Vagina (tissue), 2 donors: ENCODE measurements around the gene C1QTNF6. TPM values are rescaled to one million over a fixed set of nuclear protein-coding genes. Genes with fewer than 3 reads are reported as not detected.
"Not testable (repeated sequence)": the region's sequence is repeated elsewhere in the genome, so short reads cannot be mapped to it uniquely, and the experiment has no call there.

ENCODE experiments used
- DNase-seq, 2 donors: peaks; one replicate each; pipeline ENCODE4 v3.0.0-alpha.2; 2017; ENCODE audit errors: extremely low spot score in 2 of 2
- H3K27ac ChIP-seq: fragments of 200-600 bp; sonication (generic); one replicate; pipeline ENCODE4 v1.5.1; 2019
- H3K27me3 ChIP-seq: fragments of 200-600 bp; sonication (generic); one replicate; pipeline ENCODE4 v1.5.1; 2019
- H3K36me3 ChIP-seq, 2 donors: fragments of 200-600 bp; sonication (generic); one replicate each; pipeline ENCODE4 v1.5.1; 2017 to 2019
- H3K4me1 ChIP-seq: fragments of 200-600 bp; sonication (generic); one replicate; pipeline ENCODE4 v1.5.1; 2019
- H3K4me3 ChIP-seq, 2 donors: fragments of 200-600 bp; sonication (generic); 1 replicate in 1 of 2; 2 replicates in 1 of 2; pipeline ENCODE4 v1.5.1; 2016 to 2019
- H3K9me3 ChIP-seq: fragments of 200-600 bp; sonication (generic); one replicate; pipeline ENCODE4 v1.5.1; 2019
- POLR2A ChIP-seq, 2 donors: fragments of 450-650 bp; IDR thresholded peaks; one replicate each; pipeline ENCODE4 v1.6.1; 2017; ENCODE audit warnings: antibody characterized with exemption in 2 of 2, mild to moderate bottlenecking in 2 of 2, moderate library complexity in 2 of 2
- POLR2AphosphoS5 ChIP-seq, 2 donors: sonication (generic); formaldehyde crosslinking; IDR thresholded peaks; one replicate each; pipeline ENCODE4 v1.9.0; 2017; ENCODE audit warnings: antibody characterized with exemption in 2 of 2, mild to moderate bottlenecking in 2 of 2, low read depth in 1 of 2; ENCODE audit not compliant: insufficient read depth in 1 of 2
- intact Hi-C: fragments of 100-400 bp; cut with DNase I; formaldehyde crosslinking; loops from one replicate; pipeline ENCODE4 v1.15.1; 2023
- total RNA-seq: library from RNA; depleted of rRNA; stranded (reverse); fragments of >200 nt; gene quantifications from one replicate; pipeline ENCODE4 v1.2.3, GENCODE V29; 2016
- TF ChIP-seq, protein P1 (sequence below), 3 experiments: fragments of 450-650 bp in 2 of 3; fragments of 200-600 bp in 1 of 3; sonication (generic) in 1 of 3; IDR thresholded peaks; one replicate each; pipeline ENCODE4 v1.5.1; 2017 to 2019; ENCODE audit warnings: antibody characterized with exemption in 3 of 3, mild to moderate bottlenecking in 2 of 3, moderate library complexity in 2 of 3

C1QTNF6 gene
- total RNA-seq, 1 donor from 2014 or later, result 4.9 TPM

DNA sequence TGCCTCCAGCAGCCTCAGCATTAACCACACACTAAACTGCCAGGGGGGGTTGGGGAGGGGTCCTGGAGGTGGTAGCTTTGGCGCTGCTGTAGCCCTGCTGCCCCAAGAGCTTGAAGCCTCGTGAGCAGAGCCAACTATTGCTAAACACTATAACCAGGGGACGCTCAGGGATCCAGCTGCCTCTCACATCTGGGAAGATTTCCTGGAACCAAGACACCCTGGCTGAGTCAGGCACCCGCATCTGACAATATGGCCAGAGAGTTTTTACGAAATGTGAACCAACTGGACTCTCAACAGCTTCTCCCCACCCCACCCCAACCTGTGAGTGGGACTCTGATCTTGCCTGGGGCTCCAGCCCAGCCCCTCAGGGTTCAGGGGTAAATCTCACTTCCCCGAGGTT is 14.3 kb downstream of the C1QTNF6 start:
- Histone ChIP-seq H3K36me3 (no peaks in the 10 kb centered on the region), H3K27me3 (no peaks in the 10 kb centered on the region), H3K4me1 (peaks cover 33% of the 10 kb centered on the region), H3K27ac (no peak overlapping the region), H3K4me3 (no peak overlapping the region), H3K9me3 (no peaks in the 10 kb centered on the region)
- no peak for DNase-seq
- TF ChIP-seq POLR2AphosphoS5 (IDR thresholded peaks at IDR 0.05; ENCODE audit: insufficient read depth in 1 of 2, low read depth in 1 of 2), result peak in 1 of 2 donors; percentile 41
- TF ChIP-seq, protein P1, sequence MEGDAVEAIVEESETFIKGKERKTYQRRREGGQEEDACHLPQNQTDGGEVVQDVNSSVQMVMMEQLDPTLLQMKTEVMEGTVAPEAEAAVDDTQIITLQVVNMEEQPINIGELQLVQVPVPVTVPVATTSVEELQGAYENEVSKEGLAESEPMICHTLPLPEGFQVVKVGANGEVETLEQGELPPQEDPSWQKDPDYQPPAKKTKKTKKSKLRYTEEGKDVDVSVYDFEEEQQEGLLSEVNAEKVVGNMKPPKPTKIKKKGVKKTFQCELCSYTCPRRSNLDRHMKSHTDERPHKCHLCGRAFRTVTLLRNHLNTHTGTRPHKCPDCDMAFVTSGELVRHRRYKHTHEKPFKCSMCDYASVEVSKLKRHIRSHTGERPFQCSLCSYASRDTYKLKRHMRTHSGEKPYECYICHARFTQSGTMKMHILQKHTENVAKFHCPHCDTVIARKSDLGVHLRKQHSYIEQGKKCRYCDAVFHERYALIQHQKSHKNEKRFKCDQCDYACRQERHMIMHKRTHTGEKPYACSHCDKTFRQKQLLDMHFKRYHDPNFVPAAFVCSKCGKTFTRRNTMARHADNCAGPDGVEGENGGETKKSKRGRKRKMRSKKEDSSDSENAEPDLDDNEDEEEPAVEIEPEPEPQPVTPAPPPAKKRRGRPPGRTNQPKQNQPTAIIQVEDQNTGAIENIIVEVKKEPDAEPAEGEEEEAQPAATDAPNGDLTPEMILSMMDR (IDR thresholded peaks at IDR 0.05), result no peak
- intact Hi-C loops, result no loop called here

DNA sequence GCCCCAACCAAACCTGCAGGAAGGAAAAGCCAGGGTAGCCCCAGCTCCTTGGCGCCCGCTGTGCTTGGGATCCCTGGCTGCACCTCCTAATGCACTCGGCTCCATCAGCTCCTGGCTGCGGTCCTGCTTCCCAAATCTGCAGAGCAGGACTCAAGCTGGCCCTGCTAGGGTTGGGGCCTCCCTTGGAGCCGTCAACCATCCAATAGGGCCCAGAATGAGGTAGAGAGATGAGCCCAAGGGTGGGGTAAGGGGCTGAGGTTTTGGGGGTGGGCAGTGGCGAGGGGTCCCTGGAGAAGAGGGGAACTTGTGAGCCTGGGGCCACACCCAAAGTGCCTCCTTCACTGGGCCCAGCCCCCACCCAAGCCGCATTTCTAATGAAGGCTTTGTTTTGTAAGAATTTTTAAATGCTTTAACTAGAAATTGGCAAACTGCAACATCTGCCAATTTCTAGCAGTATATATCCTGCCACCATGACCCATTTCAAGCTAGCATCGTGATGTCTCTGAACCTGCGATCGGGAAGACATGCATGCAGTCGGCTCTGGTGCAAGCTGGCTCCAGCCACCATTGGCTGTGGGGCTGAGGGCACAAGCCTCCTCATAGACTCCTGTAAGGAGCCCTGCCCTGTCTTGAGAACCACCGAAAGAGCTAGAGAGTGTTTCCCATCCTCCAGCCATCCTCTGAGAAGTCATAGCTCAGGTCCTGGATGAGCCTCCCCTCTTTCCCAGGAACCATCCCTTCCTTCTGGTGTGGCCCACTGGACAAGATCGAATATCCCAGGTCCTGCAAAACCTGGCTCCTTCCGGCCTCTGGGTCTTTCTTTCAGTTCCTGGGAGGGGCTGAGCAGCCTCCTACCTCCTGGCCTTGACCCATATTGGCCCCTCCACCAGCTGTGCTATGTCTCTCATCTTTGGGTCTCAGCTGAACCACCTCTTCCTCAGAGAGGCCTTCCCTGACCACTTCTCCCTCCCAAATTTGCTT is 15.5 kb downstream of the C1QTNF6 start:
- no peaks in the 10 kb centered on the region for H3K27me3 ChIP-seq
- intact Hi-C loops, result no loop called here
- H3K4me1 ChIP-seq, result peaks cover 28% of the 10 kb centered on the region
- H3K27ac ChIP-seq, result no peak overlapping the region
- no peaks in the 10 kb centered on the region for H3K9me3 ChIP-seq
- no peaks in the 10 kb centered on the region for H3K36me3 ChIP-seq
- DNase-seq, result no peak
- H3K4me3 ChIP-seq, result no peak overlapping the region
- TF ChIP-seq, protein P1 (IDR thresholded peaks at IDR 0.05), result no peak
- TF ChIP-seq POLR2AphosphoS5 (IDR thresholded peaks at IDR 0.05; ENCODE audit: insufficient read depth in 1 of 2, low read depth in 1 of 2) (no peak), POLR2A (IDR thresholded peaks at IDR 0.05) (no peak)

DNA sequence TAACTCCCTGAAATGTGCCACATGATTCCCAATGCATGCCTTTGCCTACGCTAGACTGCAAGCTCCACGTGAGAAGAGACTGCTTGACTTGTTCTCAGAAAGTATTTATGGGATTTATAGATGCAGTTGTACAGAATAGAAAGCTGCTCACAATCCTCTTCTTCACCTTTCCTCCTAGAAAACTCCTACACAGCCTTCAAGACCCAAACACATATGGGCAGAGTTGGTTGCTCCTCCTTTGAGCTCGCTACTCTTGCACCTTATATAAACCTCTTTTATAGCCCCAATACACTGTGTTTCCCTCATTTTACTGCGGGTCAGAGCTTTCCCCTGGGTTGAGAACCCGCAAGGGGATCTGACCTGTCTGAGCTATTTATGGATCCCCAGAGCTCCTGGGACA is 16.4 kb downstream of the C1QTNF6 start:
- H3K27ac ChIP-seq, result no peak overlapping the region
- H3K27me3 ChIP-seq, result no peaks in the 10 kb centered on the region
- H3K4me1 ChIP-seq, result peaks cover 26% of the 10 kb centered on the region
- H3K9me3 ChIP-seq, result no peaks in the 10 kb centered on the region
- no peak for DNase-seq
- intact Hi-C loops, result no loop called here
- H3K36me3 ChIP-seq, result no peaks in the 10 kb centered on the region
- TF ChIP-seq, protein P1 (IDR thresholded peaks at IDR 0.05), result no peak
- TF ChIP-seq POLR2AphosphoS5 (IDR thresholded peaks at IDR 0.05; ENCODE audit: insufficient read depth in 1 of 2, low read depth in 1 of 2) (no peak), POLR2A (IDR thresholded peaks at IDR 0.05) (no peak)
- no peak overlapping the region for H3K4me3 ChIP-seq

DNA sequence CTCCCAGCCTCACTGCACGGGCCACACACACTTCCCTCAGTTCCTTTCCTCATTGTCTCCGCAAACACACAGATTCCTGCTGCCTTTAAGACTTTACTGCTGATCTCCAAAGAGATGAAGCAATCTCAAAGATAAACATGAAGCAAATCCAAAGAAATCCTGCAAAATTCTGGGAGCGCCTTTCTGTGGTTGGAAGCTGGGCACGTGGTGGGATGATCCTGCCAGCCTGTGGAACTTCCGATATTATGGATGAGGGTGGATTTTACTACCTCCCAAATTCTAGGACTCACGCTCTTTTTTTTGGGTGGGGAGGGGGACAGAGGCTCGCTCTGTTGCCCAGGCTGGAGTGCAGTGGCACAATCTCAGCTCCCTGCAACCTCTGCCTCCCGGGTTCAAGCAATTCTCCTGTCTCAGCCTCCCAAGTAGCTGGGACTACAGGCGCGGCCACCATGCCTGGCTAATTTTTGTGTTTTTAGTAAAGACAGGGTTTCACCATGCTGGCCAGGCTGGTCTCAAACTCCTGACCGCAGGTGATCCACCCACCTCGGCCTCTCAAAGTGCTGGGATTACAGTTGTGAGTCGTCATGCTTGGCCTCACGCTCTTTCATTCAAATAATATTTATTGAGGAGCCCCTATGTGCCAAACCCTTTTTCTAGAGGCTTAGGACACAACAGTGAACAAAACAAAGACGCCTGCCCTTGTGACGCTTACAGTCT is 17.2 kb downstream of the C1QTNF6 start:
- intact Hi-C loops, H3K4me3 ChIP-seq, H3K27me3 ChIP-seq, H3K9me3 ChIP-seq, DNase-seq, H3K36me3 ChIP-seq: not testable (repeated sequence)
- Histone ChIP-seq H3K27ac (peak overlapping the region; percentile 64), H3K4me1 (peaks cover 19% of the 10 kb centered on the region)

DNA sequence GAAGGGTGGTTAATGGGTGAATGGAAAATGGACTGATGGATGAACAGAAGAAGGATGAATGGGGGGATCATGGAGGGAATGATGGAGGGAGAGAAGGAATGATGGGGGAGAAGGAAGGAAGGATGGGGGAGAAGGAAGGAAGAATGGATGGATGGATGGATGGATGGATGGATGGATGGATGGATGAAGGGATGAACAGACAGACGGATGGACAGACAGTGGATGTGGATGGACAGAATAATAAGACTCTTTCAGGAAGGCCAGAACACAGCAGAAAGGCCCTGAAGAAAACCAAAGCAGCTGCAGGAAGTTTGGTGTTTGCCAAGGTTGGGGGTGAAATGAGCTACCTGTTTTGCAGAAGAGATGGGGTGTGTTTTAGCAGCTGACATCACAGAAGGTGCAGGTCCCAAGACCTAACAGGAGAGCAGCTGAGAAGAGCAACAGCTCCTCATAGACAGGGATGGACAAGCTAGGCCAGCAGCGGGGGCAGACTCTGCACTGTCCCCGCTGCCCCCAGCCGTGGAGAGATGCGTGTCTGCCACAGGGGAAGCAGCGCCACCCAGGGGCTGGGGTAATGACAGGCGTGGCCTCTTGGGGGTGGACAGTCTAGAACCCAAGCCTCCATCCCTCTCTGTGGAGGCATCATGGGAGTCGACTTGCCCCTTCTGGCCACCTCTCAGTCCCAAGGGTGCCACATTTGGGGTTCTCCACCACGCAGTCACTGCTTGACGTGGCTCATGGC is 17.9 kb downstream of the C1QTNF6 start:
- DNase-seq, result no peak
- TF ChIP-seq, protein P1 (IDR thresholded peaks at IDR 0.05), result no peak
- TF ChIP-seq POLR2A (IDR thresholded peaks at IDR 0.05) (no peak), POLR2AphosphoS5 (IDR thresholded peaks at IDR 0.05; ENCODE audit: insufficient read depth in 1 of 2, low read depth in 1 of 2) (no peak)
- Histone ChIP-seq H3K36me3 (no peaks in the 10 kb centered on the region), H3K4me1 (peaks cover 14% of the 10 kb centered on the region), H3K9me3 (no peaks in the 10 kb centered on the region), H3K27me3 (no peaks in the 10 kb centered on the region), H3K4me3 (no peak overlapping the region), H3K27ac (peak overlapping the region; percentile 64)
- intact Hi-C loops, result no loop called here
